Adrenal gland (tissue), 5 donors: ENCODE measurements around the gene ZGRF1.

ENCODE experiments used
- POLR2A ChIP-seq, 2 donors: fragments of 450-650 bp; IDR thresholded peaks; one replicate each; pipeline ENCODE4 v1.6.1; 2017; ENCODE audit warnings: antibody characterized with exemption in 2 of 2, mild to moderate bottlenecking in 2 of 2, moderate library complexity in 1 of 2
- TF ChIP-seq, protein P1 (sequence below), 6 experiments: fragments of 450-650 bp in 4 of 6; fragments of 200-600 bp in 2 of 6; sonication (generic) in 1 of 6; IDR thresholded peaks; 1 replicate in 5 of 6; 2 replicates in 1 of 6; pipeline versions ENCODE4 v1.5.1 to v1.8.0; 2016 to 2021; ENCODE audit warnings: antibody characterized with exemption in 6 of 6, mild to moderate bottlenecking in 2 of 6, moderate library complexity in 1 of 6
- donor health status: DM: no; HTN: no; CAD: no.

DNA sequence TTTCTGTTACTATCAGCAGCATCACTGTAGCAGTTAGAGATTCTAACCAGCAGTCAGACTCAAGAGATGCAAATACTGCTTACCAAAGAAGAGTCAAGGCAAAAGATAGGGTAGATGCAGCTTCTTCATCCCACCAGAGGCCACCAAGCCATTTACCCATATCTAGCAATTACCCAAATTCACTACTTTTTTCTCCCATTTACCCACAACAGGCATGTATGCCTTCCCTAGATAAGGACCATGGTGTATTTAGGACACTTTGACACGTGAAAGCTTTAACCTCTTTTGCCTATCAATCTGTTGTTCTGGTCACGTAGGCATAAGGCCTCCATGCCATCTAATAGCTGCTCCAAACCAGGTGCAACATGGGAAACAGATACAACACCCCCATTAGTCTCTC, 5.8 kb upstream of the ZGRF1 start:
- TF ChIP-seq, protein P1, sequence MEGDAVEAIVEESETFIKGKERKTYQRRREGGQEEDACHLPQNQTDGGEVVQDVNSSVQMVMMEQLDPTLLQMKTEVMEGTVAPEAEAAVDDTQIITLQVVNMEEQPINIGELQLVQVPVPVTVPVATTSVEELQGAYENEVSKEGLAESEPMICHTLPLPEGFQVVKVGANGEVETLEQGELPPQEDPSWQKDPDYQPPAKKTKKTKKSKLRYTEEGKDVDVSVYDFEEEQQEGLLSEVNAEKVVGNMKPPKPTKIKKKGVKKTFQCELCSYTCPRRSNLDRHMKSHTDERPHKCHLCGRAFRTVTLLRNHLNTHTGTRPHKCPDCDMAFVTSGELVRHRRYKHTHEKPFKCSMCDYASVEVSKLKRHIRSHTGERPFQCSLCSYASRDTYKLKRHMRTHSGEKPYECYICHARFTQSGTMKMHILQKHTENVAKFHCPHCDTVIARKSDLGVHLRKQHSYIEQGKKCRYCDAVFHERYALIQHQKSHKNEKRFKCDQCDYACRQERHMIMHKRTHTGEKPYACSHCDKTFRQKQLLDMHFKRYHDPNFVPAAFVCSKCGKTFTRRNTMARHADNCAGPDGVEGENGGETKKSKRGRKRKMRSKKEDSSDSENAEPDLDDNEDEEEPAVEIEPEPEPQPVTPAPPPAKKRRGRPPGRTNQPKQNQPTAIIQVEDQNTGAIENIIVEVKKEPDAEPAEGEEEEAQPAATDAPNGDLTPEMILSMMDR (IDR thresholded peaks at IDR 0.05) = no peak
- TF ChIP-seq POLR2A (IDR thresholded peaks at IDR 0.05) = no peak
